ENCODE results near the gene GPR179.

Gene GPR179

GRCh38 chr17:38358586-38359513, 15.1 kb upstream of the GPR179 start:
- TF ChIP-seq, protein P1, sequence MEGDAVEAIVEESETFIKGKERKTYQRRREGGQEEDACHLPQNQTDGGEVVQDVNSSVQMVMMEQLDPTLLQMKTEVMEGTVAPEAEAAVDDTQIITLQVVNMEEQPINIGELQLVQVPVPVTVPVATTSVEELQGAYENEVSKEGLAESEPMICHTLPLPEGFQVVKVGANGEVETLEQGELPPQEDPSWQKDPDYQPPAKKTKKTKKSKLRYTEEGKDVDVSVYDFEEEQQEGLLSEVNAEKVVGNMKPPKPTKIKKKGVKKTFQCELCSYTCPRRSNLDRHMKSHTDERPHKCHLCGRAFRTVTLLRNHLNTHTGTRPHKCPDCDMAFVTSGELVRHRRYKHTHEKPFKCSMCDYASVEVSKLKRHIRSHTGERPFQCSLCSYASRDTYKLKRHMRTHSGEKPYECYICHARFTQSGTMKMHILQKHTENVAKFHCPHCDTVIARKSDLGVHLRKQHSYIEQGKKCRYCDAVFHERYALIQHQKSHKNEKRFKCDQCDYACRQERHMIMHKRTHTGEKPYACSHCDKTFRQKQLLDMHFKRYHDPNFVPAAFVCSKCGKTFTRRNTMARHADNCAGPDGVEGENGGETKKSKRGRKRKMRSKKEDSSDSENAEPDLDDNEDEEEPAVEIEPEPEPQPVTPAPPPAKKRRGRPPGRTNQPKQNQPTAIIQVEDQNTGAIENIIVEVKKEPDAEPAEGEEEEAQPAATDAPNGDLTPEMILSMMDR (IDR thresholded peaks at IDR 0.05; ENCODE audit: low read depth, low read length, missing control alignments) = no peak
- H3K4me3 ChIP-seq (replicated peaks; ENCODE audit: low read depth, low read length) = no peak overlapping the region
- DNase-seq (ENCODE audit: extremely low read depth, low read depth) = no peak

DNA sequence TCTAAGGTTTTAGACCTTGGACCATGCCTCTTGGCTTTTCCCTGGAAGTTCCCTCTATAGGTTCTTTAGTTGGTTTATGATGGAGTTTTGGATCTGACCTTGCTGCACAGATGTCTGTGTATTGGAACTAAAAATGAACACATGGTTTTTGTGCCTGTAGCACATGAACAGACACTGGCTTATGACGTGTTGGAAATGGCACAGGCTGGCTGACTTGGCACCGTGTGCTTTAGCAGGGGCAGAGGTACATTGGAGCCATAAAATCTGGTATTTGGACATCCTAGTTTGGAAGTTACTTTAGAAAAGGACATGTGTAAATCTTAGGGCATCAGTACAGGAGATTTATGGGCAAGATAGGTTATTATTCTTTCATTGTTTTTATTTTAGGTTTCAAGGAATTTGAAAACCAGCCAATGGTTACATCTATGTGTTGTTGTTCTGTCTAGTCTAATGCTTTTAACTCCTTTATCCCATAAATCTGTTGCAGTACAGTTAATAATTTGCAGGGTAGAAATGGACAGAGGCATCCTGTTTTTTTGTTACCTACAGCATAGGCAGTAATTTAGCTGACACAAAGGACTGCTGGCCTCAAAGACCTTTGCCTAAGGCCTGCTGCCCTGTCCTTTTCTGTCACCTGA, 13.8 kb upstream of the GPR179 start:
- TF ChIP-seq, protein P1 (IDR thresholded peaks at IDR 0.05; ENCODE audit: low read depth, low read length, missing control alignments) = no peak
- no peak for DNase-seq (ENCODE audit: extremely low read depth, low read depth)
- no peak overlapping the region for H3K4me3 ChIP-seq (replicated peaks; ENCODE audit: low read depth, low read length)

- no peak for DNase-seq (ENCODE audit: extremely low read depth, low read depth)
- TF ChIP-seq, protein P1 (IDR thresholded peaks at IDR 0.05; ENCODE audit: low read depth, low read length, missing control alignments) = no peak
- no peak overlapping the region for H3K4me3 ChIP-seq (replicated peaks; ENCODE audit: low read depth, low read length)
These were observed 11.5 kb upstream of the GPR179 start for GRCh38 chr17:38355251-38355650.

DNA sequence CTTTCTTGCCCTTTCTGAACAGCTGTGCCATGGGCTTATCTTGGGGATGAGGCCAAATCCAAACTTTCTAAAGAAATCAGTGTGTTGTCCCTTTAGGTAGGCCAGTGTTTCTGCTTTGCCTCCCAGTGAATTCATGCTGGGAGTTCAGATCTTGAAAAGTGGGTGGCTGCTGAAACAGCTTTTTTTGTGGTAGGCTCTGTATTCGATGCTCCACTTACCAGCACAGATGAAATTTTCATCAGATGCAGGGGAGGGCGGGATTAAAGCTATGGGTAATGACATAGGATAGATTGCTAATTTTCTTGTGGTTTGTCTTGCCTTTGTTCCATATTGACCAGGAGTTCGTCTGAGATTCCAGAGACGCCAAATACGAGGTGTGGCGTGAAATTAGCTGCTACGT, 10.7 kb upstream of the GPR179 start:
- H3K4me3 ChIP-seq (replicated peaks; ENCODE audit: low read depth, low read length) = no peak overlapping the region
- TF ChIP-seq, protein P1 (IDR thresholded peaks at IDR 0.05; ENCODE audit: low read depth, low read length, missing control alignments) = no peak
- no peak for DNase-seq (ENCODE audit: extremely low read depth, low read depth)

GRCh38 chr17:38353668-38354067, 9.9 kb upstream of the GPR179 start:
- DNase-seq (ENCODE audit: extremely low read depth, low read depth) = no peak
- H3K4me3 ChIP-seq (replicated peaks; ENCODE audit: low read depth, low read length) = peak overlapping the region; percentile 69
- TF ChIP-seq, protein P1 (IDR thresholded peaks at IDR 0.05; ENCODE audit: low read depth, low read length, missing control alignments) = no peak

DNA sequence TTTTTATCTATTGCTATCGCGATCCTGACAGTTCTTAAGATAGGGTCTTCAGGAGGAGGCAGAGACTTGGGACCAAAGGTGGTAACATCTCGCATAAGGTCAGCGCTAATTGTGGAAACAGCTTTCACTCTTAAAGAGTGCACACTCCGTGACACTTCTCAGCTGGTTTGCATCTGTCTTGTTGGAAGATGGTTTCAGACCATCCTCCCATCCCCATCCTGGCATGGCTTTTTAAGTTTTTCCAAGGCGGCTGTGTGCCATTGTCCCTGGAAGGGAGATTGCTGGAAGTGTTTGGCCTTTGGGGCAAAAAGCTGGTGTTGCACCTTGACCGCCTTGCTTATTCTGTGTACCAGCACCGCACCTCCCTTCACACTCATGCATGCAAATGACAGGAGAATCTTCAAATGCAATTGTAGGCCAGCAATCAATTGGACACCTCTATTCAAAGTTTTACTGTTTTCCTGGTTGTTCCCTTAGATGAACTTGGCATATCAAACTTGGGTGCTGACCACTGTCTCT, 9.4 kb upstream of the GPR179 start:
- TF ChIP-seq, protein P1 (IDR thresholded peaks at IDR 0.05; ENCODE audit: low read depth, low read length, missing control alignments) = no peak
- DNase-seq (ENCODE audit: extremely low read depth, low read depth) = no peak
- peak overlapping the region; percentile 69 for H3K4me3 ChIP-seq (replicated peaks; ENCODE audit: low read depth, low read length)
